Caki2 (cell line): Measurements from ENCODE around the gene B9D2. TPM values are rescaled to one million over a fixed set of nuclear protein-coding genes. Genes with fewer than 3 reads are reported as not detected.
"Not testable (repeated sequence)": the region's sequence is repeated elsewhere in the genome, so short reads cannot be mapped to it uniquely, and the experiment has no call there.

Experiments used
- DNase-seq: peaks from one replicate; pipeline ENCODE4 v3.0.0-alpha.2; 2015; ENCODE audit warnings: low read depth
- in situ Hi-C: cut with HindIII; loops from 2 replicates; pipeline ENCODE4 v1.10.0; 2016; ENCODE audit warnings: low sequenced_read_pairs, low pct_unique_long_range_greater_than_20kb, mixed read lengths
- total RNA-seq: library from RNA; depleted of rRNA; stranded (reverse); fragments of >200 nt; shearing (Covaris generic); gene quantifications from 2 replicates; pipeline ENCODE4 v1.2.3, GENCODE V29; 2014; ENCODE audit warnings: low replicate concordance

Gene B9D2
- total RNA-seq, 1 experiment from 2014 or later: 35.0 TPM

DNA sequence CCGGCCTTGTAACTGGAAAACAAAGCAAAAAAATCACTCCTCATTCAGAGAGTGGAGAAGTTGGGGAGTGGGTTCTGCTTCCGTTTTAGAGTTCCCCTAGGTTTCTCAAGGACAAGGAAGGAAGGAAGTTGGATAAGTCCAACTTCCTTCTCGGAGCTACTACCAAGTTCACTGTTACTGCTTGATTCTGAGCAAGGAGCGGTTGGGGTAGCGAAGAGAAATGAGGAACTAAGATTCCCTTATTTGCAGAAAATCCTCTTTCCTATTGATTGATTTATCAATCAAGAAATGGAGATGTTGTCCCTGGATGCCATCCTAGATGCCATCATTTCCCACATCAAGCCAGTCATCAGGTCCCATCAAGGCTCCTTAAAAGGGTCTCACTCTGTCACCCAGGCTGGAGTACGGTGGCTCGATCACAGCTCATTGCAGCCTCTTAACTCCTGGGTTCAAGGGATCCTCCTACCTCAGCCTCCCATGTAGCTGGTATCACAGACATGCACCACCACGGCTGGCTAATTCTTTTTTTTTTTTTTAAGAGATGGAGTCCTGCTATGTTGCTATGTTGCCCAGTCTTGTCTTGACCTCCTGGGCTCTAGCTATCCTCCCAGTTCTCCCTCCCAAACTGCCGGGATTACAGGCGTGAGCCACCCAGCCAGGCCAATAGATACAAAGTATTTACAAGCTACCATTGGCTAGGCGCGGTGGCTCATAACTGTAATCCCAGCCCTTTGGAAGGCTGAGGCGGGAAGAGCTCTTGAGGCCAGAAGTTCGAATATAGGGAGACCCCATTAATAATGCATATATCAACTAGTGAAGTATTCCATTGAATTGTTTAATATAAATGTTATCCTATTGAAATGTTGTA, 809 bp upstream of the B9D2 start:
- in situ Hi-C loops: no loop called here
- no peak for DNase-seq

DNA sequence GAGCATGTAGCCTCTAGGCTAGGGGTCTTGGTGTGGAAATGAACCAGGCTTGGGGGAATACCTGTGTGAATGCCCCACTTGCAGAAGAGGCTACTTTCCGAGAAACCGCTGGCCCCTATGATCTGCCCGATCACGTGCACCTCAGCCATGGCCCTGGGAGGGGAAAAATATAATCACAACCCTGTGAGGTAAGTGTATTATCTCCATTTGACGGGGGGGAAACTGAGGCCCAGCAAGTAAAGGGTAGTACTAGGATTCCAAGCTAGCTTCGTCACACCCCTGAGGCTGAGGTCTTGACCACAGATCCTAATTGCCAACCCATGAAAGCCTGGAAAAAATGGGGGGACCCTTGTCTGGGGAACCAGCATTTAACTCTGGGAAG, 587 bp downstream of the B9D2 start:
- in situ Hi-C loops: no loop called here
- DNase-seq: no peak

DNA sequence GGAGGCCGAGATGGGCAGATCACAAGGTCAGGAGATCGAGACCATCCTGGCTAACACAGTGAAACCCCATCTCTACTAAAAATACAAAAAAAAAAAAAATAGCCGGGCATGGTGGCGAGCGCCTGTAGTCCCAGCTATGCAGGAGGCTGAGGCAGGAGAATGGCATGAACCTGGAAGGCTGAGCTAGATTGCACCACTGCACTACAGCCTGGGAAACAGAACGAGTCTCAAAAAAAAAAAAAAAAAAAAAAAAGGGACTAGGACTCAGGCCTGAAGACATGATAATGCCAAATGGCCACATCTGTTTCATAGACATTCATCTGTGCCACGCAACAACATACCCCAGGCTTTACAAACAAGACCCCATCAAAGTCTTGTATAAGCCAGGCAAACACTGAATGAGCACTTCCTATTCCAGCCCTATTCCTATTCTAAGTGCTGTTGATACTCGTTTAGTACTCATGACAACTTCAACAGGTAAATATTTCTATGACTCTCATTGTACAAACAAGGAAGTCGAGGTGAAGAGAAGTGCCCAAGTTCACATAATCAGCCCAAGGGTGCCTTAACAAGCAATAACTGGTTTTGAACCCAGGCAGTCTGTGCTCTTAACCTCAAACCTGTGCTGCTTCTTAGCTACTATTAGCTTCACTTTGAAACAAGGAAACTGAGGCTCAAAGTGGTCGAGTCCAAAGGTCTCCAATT, 1.7 kb downstream of the B9D2 start:
- DNase-seq: no peak
- in situ Hi-C loops: no loop called here

DNA sequence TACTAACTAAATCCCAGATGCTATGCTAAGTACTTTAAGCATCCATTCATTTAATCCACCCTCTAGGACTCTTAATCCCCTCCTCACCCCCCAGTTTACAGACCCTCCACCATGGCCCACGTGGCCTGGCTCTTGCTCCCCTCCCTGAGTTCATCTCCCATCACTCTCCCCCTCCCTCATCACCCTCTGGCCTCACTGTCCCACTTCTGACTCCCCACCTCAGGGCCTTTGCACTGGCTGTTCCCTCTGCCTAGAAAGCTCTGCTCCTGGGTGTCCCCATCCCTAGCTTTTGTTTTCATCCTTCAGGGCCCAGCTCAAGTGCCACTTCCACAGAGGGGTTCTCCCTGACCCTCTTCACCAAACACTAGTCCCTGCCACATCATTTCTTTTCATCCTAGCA, 4.2 kb downstream of the B9D2 start:
- DNase-seq: no peak
- in situ Hi-C loops: no loop called here

DNA sequence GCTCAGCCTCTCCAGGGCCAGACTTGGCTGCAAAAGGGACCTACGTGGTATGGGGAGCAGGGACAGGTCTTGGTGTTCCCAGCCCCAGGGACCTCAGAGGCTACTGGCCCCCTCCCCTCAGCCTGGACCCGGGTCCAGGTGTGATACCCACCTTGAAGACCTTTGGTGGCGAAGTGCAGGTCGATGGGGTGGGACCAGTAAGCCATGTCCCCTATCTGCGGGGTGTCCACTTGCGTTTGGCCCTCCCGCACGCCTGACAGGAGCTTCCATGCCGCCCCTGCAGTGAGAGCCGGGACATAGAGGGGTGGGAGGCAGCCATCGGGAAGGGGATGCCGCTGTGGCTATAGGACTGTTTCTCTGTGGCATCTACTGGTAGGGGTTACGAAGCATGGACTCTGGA, 6.2 kb downstream of the B9D2 start:
- no peak for DNase-seq
- in situ Hi-C loops: no loop called here

DNA sequence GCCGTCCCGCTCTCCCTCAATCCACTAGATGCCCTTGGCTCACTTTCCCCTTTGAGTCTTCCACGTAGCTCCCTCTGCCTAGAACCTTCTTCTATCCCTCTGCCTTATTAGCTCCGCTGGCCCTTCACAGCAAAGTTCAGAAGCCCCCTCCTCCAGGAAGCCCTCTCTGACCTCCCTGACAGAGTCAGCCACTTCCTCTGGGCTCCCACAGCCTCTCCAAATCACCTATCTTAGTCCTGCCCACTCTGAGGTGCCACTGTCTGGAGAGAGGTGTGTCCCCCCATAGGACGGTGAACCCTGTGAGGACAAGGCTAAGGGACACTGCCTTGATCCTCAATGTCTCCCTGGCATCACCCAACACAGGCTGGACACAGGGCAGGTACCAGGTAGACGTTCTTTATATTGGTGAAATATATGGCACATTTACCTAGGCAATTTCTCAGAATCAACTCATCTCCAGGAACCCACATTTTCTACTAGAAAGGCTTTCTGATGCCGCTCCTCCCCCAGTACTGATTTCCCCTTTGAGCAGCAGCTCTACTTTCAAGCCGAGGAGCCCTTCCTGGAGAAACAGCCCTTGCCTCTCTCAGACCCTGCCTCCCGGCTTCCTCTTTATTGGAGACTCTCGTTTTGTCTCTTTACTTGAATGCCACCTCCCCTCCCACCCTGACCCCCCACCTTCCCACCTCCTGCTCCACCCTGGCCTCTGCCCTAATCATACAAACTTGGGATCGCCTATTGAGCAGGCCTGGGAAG, 6.8 kb downstream of the B9D2 start:
- no peak for DNase-seq
- in situ Hi-C loops: no loop called here

DNA sequence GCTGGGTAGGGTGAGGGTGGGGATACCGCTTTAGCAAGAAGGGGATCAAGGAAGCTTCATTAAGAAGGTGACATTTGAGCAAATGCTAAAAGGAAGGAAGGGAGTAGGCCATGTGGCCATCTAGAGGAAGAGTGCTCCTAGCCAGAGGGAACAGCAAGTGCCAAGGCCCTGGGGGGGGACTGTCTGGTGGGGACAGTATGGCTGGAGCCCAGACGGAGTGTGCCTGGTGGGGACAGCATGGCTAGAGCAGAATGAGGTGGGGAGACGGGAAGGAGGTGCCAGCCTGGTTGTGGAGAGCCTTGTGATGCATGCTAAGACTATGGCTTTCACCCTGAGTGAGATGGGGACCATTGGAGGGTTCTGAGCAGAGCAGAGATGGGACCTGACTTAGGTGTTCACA, 8.1 kb downstream of the B9D2 start:
- in situ Hi-C loops: no loop called here
- no peak for DNase-seq

DNA sequence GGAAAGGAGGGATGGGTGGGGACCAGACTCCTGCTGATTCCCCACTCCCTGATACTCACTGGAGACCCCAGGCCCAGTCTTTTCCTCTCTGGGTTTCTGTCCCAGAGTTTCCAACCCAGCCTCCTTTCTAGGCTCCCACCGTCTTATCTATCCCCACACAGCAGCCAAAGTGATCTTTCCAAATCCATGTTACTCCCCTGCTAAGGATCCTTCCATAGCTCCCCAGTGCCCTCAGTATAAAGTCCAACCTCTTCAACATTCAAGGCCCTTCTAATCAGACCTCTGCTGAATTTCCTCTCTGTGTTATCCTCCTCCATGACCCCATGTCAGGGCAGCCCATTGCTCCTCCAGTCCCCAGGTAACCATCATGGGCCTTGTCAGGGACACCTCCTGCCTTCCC, 8.9 kb downstream of the B9D2 start:
- DNase-seq: no peak
- in situ Hi-C loops: no loop called here

DNA sequence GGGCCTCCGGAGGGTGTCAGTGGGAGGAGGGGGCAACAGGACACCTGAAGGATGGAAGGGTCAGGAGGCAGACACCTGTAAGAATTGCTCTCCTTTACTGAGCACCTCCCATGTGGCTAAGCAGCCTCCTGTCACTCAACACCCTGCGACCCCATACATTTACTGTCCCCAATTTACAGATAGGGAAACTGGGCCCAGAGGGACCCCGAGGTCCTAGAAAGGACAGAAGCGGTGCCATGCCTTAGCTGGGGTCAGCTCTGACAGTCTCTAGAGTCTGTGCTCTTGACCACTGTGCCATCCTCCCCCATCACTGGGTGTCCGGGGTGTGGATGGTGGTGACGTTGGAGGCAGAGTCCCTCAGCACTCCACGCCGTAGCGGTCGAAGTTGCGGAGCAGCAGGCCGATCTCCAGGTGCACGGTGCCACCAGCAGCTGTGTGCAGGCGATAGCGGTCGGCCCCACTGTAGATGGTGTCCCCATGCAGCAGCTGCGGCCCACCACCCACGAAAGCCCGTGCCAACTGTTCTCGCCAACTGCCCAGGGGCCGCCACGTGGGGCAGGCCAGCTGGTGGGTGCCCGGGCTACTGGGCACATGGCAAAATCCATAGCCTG, 9.5 kb downstream of the B9D2 start:
- in situ Hi-C loops: no loop called here

DNA sequence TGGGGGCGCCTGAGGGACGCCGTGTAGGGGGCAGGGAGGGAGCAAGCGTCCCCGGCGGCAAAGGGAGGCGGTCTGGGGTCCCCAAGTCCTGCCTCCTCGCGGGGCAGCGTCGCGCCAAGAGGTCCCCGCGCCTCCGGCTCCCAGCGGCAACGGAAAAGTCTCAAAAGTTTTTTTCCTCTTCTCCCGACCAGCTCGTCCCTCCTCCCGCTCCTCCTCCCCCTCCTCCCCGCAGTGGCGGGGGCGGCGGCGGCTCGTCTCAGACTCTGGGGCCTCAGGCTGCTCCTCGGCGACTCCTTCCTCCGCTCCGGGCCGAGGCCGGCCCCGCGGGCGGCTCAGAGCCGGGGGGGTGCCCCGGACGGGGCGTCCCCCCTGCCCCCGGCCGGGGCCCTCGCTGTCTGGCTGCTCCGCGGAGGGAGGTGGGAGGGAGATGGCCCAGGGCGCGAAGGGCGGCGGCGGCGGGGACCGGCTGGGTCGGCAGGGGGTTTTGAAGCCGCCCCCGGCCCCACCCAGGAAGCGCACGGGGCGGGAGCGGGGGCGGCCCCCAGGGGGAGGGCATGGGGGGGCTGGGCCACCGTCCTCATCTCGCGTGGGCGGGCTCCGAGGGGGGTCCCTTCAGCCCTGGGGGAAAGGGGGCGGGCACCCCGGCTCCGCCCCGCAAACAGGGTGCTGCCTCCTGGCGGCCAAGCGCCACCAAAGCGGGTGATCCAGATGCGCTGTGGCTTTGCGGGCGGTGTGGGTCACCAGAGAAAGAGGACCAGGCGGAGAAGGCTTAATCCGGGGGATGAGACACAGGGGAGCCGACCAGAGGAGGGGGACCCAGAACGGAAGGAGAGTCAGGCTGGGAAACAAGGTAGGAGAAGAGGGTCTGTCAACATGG, 10.2 kb downstream of the B9D2 start, which contains the start of gene TGFB1:
Gene TGFB1 (minus strand): TSS at position 457 of the 877 bp plus-strand sequence. CDS start 878 bp downstream, outside the sequence.
- DNase-seq: peak; percentile 94
- in situ Hi-C loops: no loop called here

More for the DNA sequence above, 9.5 kb downstream of the B9D2 start:
- no peak for DNase-seq

DNA sequence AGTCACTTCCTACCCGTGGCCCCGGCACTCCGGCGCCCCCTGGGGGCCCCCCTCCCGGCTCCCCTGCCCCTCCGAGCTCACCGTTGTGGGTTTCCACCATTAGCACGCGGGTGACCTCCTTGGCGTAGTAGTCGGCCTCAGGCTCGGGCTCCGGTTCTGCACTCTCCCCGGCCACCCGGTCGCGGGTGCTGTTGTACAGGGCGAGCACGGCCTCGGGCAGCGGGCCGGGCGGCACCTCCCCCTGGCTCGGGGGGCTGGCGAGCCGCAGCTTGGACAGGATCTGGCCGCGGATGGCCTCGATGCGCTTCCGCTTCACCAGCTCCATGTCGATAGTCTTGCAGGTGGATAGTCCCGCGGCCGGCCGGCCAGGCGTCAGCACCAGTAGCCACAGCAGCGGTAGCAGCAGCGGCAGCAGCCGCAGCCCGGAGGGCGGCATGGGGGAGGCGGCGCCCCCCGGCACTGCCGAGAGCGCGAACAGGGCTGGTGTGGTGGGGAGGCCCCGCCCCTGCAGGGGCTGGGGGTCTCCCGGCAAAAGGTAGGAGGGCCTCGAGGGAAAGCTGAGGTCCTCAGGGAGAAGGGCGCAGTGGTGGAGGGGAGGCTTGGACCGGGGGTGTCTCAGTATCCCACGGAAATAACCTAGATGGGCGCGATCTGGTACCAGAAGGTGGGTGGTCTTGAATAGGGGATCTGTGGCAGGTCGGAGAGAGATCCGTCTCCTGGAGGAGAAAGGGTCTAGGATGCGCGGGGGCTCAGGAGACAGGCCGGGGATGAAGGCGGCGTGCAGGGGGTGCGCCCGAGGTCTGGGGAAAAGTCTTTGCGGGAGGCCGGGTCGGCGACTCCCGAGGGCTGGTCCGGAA, 11.1 kb downstream of the B9D2 start:
- in situ Hi-C loops: no loop called here

DNA sequence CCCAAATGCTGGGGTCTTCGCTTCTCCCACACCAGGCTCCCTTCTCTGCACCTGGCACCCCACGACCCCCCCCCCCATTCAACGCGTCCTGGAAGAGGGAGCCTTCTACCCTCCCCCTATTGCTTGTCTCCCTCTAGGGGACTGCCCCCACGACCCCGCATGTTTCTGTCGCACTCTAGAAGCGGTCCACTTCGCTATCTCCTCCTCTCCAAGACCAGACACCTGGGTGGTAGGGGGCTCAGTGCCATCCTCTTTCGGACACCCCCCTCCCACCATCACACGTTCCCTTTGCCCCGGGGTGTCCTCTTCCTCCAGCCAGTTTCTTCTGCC, 11.7 kb downstream of the B9D2 start:
- in situ Hi-C loops: no loop called here
- DNase-seq: no peak

More for the DNA sequence above, 11.1 kb downstream of the B9D2 start:
- peak; percentile 69 for DNase-seq

DNA sequence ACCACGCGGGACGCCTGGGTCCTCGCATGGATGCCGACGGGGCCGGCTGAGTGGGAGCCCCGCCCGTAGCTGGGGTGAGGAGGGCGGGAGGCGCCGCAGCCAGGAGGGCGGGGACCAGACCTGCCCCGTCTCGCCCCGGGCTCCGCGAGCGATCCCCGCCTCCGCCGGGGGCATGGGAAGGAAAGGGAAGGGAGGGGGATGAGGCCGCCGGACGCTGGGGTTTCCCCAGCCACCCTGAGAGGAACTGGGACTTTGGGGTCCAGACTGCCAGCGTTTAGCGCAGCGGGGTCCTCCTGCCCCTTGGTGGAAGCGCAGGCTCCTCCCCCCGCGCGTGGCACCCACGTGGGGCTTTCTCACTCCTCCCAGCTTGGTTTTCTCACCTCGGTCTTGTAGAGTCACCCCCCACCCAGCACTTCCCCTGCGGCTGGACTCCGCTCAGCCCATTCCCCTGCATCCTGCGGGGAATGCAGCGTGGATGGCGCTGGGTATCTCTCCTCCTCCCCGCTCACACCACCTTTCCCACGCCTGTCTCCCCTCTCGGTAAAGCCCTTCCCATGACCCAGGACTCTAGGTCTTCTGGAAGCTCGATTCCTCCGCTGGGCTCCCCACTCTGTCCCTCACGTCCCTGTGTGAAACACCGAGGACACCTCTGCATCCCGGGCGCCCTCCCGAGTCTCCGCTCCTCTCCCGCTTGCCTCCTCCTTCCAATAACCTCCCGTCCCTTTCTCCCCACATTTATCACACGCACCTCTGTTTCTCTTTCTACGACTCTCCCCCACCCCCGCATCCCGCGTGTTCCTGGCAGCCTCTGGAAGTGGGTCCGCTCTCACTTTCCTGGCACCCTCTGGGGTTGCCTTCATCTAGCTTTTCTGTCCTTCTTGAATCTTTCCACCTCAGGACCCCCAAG, 12.4 kb downstream of the B9D2 start:
- in situ Hi-C loops: no loop called here
- peak; percentile 75 for DNase-seq

DNA sequence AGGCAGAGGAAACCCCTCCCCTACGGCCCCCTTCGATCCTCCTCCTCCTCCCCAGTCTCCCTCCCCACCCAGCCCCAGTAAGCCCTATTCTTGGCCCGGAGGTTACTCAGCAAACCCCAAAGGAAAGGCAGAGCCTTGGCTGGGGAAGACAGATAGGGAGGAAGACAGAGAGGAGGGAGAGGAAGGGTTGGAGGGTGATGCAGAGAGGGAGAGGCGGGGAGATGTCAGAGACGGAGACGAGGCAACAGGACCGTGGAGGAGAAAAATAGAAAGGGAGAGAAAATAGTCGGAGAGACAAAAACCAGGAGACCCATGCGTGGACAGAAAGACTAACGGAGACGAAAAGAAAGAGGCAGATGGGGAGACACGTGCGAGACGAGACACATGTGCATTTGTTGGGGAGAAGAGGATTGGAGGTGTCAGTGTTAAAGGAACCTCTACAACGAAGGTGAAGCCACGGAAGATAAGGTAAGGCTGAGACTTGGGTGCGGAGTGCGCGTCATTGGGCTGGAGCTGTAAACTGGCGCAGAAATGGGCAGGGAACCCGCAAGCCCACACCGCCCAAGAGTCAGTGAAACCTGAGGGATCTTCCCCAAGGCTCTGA, 13.1 kb downstream of the B9D2 start:
- no peak for DNase-seq
- in situ Hi-C loops: no loop called here

DNA sequence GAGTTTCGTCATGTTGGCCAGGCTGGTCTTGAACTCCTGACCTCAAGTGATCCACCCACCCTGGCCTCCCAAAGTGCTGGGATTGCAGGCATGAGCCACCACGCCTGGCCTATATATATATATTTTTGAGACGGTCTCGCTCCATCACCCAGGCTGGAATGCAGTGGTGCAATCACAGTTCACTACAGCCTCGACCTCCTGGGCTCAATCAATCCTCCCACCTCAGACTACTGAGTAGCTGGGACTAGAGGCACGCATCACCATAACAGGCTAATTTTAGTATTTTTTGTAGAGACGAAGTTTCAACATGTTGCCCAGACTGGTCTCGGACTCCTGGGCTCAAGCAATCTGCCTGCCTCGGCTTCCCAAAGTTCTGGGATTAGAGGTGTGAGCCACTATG, 17.0 kb downstream of the B9D2 start:
- in situ Hi-C loops, DNase-seq: not testable (repeated sequence)

DNA sequence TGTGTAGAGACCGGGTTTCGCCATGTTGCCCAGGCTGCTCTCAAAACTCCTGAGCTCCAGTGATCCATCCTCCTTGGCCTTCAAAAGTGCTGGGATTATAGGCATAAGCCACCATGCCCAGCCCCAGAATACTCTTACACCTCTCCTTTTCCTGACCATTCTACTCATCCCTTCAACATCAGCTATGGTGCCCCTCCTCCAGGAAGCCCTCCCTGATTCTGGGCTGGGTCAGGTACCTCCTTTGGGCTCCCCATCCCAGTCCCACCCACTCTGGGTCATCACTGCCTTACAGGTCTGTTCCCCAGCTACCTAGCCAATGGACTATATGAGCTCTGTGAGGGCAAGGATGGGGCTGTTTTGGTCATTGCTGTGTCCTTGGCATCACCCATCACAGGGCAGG, 19.8 kb downstream of the B9D2 start:
- in situ Hi-C loops: no loop called here
- DNase-seq: no peak
